Measurements from ENCODE around the gene HDHD5.

GRCh38 chr22:17130199-17130598 is 28.9 kb downstream of the HDHD5 start:
- no peak for TF ChIP-seq POLR2A (IDR thresholded peaks at IDR 0.05)
- TF ChIP-seq, protein P1, sequence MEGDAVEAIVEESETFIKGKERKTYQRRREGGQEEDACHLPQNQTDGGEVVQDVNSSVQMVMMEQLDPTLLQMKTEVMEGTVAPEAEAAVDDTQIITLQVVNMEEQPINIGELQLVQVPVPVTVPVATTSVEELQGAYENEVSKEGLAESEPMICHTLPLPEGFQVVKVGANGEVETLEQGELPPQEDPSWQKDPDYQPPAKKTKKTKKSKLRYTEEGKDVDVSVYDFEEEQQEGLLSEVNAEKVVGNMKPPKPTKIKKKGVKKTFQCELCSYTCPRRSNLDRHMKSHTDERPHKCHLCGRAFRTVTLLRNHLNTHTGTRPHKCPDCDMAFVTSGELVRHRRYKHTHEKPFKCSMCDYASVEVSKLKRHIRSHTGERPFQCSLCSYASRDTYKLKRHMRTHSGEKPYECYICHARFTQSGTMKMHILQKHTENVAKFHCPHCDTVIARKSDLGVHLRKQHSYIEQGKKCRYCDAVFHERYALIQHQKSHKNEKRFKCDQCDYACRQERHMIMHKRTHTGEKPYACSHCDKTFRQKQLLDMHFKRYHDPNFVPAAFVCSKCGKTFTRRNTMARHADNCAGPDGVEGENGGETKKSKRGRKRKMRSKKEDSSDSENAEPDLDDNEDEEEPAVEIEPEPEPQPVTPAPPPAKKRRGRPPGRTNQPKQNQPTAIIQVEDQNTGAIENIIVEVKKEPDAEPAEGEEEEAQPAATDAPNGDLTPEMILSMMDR (IDR thresholded peaks at IDR 0.05): no peak

Data from right lobe of liver (tissue), 4 donors.